Vagina (tissue), 2 donors: ENCODE measurements around the gene TFCP2L1.
"Not testable (repeated sequence)": the region's sequence is repeated elsewhere in the genome, so short reads cannot be mapped to it uniquely, and the experiment has no call there.

ENCODE experiments used
- POLR2A ChIP-seq, 2 donors: fragments of 450-650 bp; IDR thresholded peaks; one replicate each; pipeline ENCODE4 v1.6.1; 2017; ENCODE audit warnings: antibody characterized with exemption in 2 of 2, mild to moderate bottlenecking in 2 of 2, moderate library complexity in 2 of 2
- TF ChIP-seq, protein P1 (sequence below), 3 experiments: fragments of 450-650 bp in 2 of 3; fragments of 200-600 bp in 1 of 3; sonication (generic) in 1 of 3; IDR thresholded peaks; one replicate each; pipeline ENCODE4 v1.5.1; 2017 to 2019; ENCODE audit warnings: antibody characterized with exemption in 3 of 3, mild to moderate bottlenecking in 2 of 3, moderate library complexity in 2 of 3

DNA sequence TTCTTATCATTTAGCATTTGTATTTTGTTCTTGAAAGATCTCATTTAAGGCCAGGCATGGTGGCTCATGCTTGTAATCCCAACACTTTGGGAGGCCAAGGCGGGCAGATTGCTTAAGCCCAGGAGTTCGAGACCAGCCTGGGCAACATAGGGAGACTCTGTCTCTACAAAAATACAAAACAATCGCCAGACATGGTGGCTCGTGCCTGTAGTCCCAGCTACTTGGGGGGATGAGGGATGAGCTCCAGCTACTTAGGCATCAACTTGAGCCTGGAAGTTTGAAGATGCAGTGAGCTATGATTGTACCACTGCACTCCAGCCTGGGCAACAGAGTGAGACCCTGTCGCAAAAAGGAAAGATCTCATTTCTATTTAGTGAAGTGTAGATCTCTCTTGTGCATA lies 12.9 kb upstream of the TFCP2L1 start:
- TF ChIP-seq, protein P1, sequence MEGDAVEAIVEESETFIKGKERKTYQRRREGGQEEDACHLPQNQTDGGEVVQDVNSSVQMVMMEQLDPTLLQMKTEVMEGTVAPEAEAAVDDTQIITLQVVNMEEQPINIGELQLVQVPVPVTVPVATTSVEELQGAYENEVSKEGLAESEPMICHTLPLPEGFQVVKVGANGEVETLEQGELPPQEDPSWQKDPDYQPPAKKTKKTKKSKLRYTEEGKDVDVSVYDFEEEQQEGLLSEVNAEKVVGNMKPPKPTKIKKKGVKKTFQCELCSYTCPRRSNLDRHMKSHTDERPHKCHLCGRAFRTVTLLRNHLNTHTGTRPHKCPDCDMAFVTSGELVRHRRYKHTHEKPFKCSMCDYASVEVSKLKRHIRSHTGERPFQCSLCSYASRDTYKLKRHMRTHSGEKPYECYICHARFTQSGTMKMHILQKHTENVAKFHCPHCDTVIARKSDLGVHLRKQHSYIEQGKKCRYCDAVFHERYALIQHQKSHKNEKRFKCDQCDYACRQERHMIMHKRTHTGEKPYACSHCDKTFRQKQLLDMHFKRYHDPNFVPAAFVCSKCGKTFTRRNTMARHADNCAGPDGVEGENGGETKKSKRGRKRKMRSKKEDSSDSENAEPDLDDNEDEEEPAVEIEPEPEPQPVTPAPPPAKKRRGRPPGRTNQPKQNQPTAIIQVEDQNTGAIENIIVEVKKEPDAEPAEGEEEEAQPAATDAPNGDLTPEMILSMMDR (IDR thresholded peaks at IDR 0.05) = not testable (repeated sequence)
- not testable (repeated sequence) for TF ChIP-seq POLR2A (IDR thresholded peaks at IDR 0.05)
